Stimulated activated CD4-positive, alpha-beta T cell treated with anti-CD3 and anti-CD28 coated beads, Interleukin-1b, Interleukin-23, amount 100 ng/mL, for 4 hours (primary cell): ENCODE results near the gene CEP104.
A peak's percentile ranks its signal among the peaks of the same experiment; 100 is the strongest.

Source experiments
- DNase-seq, 2 donors: peaks; one replicate each; pipeline ENCODE4 v3.0.0-alpha.2; 2020; ENCODE audit warnings: low read depth in 2 of 2

The CEP104 gene

DNA sequence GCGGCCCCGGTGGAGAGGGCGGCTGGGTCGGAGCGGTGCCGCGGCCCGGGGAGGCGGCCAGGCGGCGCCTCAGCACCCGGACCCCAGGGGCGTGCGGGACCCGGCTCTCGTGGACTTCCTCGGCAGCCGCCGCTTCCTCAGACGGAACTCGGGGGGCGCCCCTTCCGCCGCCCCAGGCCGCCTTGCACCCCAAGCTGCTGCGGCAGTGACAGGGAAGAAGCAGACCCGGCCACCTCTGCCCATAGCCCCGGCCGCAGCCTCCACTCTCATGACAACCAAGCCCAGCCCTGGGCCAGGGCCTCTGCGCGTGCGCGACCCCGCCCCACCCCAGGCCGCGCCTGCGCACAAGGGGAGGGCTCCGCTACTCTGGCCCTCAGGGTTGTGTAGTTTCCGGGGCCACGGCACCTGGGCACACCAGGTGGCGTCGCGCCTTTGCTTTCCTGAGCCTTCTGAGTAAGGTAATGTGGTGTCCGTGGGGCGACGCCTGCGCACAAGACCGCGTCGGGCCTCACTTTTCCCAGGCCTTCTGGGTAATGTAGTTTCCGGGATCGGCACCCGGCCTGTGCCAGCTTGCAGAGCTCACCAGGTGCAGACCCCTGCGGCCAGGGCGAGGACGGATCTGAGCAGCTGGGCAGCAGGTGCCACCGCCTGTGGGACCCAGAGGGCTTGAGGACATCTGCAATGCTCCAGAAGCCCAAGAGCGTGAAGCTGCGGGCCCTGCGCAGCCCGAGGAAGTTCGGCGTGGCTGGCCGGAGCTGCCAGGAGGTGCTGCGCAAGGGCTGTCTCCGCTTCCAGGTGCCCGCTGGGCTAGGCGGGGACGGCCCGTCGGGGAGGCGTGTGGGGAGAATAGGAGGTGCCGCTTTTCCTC is at the start of gene CEP104, which contains the start of gene DFFB:
Gene CEP104, minus strand, starts transcription at position 289 of the 868 bp plus-strand sequence. CDS start 4,804 bp downstream, outside the sequence.
Gene DFFB, plus strand, starts transcription at position 554 of the 868 bp plus-strand sequence. Its CDS starts 128 bp downstream, at position 682.
- DNase-seq, result peak; percentile 92 to 96

DNA sequence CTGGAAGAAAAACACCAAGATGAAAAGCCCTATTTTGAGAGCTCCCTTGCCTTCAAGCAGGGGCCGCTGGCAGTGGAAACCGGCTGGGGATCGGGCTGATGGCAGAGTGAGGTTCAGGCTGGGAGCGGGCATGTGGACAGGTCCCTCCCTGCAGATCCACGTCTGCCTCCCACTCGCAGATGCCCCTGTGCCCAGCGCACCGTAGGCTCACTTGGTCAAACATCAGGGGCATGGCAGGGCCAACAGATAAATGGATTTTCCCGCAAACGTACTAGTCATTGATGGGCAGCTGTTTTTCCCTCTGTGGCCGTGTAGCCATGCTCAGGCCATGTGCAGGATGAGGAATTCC is 49.6 kb upstream of the CEP104 start:
- DNase-seq, result no peak

DNA sequence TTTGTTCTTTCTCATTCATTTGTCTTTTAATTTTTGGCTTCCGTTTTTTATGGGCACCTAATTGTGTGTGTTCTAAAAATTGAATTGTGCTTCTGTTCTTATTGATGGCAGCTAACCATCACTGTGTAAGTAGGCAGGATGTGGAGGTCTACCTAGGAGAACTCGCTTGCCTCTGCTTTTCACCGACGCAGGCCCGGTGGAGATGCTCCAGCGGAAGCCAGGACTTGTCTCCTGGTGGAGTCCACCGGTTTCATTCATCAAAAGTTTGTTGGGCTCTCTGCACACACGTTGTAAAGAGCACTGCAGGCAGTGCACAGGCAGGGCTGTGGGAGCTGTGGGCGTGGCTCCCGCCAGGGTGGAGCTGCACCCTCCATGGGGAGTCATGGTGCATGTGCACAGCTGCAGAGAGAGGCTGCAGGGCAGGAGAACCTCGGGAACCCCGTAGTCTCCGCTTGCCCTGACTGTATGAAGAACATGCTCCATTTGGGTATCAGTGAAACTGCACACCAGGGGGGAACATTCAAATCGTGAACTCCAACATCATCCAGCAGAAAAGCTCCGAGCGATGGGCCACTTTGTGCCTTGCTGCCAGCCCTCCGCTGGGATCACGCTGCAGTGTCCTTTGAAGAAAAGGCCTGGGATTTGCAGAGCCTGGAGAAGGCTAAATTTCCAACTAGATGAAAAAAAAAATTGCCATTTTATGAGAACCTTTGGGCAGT is 49.1 kb upstream of the CEP104 start:
- DNase-seq, result no peak

DNA sequence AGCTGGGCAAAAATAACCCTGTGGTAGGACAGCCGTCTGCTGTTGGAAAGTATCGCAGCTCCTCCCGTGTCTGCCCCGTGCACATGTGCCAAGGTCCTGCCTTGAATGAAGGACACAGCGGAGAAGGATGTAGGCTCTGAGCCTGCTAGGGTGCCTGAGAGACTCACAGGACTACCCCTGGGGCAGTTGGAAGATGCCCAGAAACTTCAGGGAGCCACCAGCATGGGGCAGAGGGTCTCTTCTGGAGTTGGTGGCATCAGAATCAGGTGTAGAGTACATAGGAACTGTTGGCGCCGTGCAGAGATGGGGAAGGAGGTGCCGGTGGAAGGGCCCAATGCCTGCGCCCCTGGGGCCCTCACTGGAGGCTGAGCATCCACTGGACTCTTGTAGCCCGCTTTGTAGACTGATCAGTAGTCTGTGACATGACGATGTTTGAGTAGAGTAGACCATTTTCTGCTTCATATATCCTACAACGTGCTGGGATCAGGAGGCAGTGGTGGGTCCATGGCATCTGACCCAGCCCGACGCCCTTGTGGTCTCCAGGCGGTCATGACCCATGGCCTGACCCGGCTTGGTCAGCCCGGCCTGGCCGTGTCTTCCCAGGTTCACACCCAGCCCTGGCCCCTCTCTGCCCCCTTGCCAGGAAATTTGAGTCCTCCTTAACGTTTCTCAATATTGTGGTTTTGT is 48.4 kb upstream of the CEP104 start:
- DNase-seq, result no peak

DNA sequence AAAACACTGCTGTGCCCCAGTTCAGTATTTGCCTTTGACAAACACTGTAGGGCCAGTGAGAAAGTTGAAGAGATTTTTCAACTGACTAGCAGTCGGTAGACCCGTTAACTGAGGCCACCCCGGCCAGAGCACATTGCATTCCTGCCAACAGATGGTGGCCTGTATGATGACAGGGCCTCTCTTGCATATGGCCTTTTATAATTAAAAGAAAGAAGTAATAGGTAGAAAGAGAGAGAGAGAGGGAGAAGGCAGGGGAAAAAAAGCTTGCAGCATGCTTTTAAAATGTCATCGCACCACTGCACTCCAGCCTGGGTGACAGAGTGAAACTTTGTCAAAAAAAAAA is 47.8 kb upstream of the CEP104 start:
- no peak for DNase-seq

DNA sequence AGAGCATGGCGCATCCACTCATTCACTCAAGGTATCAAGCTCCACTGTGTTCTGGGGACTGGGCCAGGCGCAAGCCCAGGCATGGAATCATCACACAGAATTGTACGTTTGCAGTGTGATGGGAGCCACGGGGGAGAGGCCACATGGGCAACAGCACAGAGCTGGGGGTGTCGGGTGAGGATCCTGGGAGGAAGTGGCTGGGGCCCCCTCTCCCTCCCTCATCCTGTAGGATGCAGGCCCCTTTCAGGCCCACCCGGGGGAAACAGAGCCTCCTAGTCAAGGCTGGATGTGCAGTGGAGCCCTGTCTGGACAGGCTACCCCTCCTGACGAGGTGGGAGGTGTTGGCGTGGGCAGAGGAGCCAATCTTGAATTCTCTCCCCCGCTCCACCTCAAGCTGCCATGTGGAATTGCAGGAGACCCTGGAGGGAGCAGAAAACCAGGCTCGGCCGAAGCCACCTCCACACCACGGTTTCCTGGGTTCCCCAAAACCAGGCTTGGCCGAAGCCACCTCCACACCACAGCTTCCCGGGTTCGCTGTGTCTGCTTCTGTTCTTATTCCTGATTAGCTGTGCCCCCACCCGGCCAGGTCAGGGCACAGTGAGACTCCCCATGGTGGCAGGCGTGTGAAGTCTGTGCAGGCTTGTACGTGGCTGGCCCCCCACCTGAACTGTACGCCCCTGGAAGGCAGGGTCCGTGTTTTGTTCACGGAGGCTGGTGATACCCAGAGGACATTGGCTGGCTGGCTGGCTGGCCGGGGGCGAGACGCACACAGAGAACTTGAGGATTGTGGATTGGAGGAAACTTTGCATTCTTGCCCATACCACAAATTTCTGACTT is 47.2 kb upstream of the CEP104 start:
- DNase-seq, result no peak

DNA sequence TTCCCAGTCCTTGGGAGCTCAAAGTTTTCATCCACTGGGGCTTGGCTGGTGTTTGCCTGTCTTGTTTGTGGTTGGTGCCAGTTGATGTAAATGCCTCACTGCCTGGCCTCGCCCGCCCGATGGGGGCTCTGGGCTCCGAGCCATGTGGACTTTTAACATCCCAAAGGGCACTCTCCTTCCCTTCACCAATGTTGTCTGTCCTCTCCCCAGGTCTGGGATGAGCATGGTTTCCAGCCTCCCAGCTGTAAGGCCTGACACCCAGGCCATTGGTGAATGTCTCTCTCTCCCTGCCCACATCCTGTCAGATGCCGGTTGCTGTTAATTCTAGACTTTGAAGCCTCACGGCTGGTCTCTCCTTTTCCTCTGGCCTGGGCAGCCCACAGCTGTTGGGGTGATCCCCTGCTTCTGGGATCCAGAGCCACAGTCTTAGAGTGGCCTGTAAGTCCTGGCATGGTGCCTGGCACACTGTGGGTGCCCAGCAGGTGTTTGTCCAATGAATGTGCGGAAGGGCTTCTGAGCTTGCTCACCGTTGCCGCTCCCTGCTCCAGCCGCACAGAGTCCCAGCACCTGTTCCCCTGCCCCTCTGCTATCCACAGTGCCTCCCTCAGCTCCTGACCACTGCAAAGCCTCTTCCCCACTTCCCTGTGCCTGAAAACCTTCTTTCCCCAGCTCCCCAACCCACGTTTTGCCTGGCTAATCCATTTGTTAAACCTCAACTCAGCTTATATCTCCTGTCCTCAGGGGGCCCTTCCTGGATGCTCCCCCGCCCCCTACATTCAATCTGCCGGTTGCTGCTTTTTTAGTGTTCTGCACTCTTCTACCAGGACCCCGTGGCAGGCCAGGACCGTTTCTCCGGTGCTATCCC is 46.4 kb upstream of the CEP104 start:
- DNase-seq, result no peak

DNA sequence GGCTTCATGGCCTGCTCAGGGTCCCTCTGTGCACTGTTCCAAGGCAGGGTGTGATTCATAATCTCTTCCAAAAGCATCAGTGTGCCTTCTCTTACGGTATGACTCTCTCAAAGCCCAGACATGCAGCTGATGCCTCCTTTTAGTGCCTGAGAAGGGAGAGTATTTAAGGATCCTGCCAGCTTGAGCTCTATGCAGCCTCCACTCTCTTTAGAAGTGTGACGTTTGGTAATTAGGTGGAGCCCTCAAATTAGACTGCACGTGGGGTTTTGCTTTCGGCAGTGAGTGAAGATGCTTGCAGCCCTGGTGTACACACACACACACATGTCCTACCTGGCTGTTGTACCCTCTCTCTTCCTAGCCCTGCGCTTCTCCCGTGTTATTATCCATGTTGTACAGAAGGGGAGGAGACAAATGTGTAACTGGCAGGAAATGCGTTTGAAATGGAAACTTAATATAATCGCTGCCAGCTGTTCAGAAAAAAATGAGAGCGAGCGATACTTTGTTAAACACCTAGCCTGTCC is 45.6 kb upstream of the CEP104 start:
- DNase-seq, result no peak

DNA sequence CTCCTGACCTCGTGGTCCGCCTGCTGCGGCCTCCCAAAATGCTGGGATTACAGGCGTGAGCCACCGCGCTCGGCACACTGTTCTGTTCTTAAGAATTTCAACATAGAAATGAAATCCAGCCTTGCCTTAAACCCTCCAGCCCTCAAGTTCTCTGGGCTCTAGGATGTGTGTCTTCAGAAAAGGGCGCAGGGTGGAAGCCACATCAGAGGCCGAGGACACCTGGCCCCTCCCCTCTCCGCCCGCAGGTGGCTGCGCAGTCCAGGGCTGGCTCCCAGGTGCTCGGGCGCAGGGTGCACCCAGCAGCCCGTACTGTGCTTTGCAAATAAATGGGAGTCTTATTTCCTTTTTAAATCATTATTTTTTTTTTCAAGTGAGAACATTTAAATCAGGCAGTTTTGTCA is 45.1 kb upstream of the CEP104 start:
- no peak for DNase-seq

DNA sequence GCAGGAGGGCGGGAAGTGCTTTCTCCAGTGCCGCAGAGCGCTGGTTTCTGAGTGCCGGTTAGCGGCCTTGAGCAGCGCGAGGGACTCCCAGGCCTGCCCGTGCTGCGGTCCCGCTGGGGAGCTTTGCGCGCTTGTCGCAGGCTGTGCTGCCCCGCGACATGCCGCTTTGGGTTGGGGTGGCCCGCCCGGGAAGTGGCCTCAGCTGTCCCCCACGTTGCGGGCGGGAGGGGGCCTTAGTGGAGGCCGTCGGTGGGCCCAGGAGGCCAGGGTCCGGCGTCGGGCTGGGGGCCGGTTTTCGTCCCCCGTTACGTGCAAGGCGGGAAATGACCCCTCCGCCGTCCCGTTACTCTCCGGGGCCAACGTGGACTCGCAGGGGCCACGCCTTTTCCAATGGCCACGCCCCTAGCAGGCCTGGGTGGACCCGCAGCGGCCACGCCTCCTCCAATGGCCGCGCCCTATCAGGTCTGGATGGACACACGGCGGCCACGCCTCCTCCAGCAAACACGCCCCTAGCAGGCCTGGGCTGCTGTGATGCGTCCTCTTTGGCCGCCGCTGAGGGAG is 44.0 kb upstream of the CEP104 start:
- DNase-seq, result peak; percentile 47 to 83

DNA sequence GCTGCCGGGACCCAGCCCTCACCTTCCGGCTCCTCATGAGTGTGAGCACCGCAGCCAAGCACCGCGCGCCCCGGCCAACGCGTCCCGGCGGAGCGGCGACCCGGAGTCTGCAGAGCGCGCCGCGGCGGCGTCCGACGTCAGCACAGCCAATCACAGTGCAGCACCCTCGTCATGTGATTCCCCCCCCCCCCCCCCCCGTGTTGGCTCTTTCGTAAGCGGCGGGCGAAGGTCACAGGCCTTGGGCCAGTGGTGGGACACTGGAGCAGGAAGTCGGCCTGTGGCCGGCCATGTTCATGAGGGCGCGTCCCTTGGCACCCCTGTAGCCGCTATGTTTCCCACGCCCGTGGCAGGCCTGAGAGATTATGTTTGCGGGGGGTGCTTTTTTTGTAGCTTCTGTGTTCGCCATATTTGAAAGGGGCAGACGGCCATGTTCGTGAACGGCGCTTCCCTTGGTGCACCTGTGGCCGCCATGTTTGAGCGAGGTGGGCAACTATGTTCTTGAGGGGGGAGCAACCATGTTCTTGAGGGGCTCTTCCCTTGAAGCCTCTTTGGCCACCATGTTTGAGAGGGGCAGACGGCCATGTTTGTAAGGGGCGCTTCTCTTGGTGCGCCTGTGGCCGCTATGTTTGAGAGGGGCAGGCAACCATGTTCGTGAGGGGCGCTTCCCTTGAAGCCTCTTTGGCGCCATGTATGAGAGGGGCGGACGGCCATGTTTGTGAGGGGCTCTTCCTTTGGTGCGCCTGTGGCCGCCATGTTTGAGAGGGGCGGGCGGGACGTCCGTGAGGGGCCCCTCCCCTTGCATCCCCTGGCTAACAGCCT is 43.3 kb upstream of the CEP104 start, which contains the start of gene C1orf174:
Gene C1orf174, minus strand, starts transcription at position 123 of the 819 bp plus-strand sequence. Its CDS starts 86 bp downstream, at position 37.
- peak; percentile 84 to 90 for DNase-seq

DNA sequence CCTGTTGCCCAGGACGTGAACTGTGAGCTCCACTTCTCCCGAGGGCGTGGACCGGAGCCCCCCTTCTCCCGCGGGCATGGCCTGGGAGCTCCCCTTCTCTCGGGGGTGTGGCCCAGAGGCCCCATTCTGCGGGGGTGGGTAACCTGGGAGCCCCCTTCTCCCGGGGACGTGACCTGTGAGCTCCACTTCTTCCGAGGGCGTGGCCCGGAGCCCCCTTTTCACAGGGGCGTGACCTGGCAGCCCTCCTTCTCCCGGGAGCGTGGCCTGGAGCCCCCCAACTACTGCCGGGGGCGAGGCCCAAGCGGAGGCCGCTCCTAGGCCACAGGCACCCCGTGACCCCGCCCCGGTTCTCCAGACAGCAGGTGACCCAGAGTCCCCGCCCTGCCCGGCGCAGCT is 42.7 kb upstream of the CEP104 start:
- DNase-seq, result no peak

DNA sequence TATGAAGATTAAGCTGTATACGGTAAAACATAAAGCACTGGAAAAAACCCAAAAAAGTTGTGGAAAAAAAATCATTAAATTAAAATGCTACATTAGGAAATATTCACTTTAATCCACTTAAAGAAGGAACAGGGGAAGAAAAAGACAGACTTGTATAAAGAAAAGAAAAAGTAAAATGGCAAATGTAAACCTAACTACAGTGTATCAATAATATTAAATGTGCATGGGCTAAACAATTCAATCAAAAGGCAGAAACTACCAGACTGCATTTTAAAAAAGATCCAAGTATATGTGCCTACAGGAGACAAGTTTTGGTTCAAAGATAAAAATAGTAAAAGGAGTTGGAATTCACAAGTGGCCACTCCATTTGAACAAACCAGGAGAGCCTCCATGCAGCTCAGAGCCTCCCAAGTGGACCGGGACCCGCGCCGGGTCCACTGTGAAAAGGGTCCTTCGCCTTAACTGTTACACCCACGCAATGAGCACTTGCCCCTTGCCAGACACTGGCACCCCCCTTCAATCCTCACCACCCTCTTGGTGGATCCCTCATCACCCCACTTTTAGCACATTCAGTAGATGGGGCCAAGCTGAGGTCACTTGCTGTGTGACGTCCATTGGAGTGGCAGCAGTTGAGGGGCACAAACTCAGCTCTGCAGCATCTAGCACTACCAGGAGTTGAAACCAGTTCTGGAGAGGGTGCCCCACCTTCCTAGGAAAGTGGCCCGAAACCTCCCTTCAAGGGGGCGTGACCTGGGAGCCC is 42.2 kb upstream of the CEP104 start:
- DNase-seq, result no peak

DNA sequence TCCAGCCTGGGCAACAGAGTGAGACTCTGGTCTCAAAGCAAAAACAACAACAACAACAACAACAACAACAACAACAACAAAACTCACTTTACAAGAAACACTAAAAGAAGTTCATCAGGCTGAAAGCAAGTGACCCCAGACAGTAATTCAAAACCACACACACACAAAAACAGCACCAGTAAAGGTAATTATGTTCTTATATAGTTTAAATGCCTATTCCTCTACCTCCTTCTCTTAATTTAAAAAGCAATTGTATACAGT is 41.4 kb upstream of the CEP104 start:
- DNase-seq, result no peak

DNA sequence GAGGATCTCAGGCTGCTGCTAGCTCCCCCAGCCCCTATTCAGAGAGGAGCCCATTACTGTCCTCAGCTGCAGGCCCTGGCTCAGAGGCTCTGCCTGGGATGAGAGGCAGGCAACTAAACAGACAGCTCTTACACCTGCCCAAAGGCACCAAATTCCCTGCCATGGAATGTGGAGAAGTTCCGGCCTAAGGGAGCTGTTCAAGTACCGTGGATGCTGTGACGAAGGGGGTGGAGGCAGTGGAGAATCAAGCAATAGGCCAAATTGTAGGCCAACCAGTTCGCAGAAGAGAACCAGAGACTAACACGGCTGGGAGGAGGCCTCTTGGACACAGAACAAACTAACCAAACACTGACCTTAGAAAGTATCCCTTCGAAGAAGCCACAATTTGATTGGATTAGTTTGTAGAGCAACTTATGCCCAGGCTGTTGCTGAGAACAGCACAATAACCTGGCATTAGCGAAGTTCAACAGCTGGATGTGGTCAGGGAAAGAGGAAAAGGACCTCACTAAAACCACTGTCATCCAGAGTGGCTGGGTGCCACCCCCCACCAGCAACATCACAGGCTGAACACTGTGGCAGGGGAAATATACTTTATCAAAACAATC is 39.5 kb upstream of the CEP104 start:
- no peak for DNase-seq

DNA sequence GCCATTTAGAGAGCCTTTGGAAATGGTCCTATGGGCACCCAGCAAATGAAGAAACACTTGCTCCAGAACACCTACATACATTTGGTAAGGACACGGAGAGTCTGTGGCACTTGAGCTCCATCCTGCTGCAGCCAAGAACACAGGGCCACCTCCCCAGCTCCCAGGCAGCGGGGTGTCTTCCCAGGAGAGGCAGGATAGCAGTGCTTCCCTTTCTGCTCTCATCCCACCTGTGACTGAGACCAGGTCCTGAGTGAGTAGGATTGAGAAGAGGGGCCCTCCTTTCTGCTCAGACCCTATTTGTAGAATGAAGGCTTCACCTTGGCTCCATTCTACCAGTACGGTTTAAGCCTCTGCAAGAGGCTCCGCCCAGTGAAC is 38.9 kb upstream of the CEP104 start:
- DNase-seq, result no peak

DNA sequence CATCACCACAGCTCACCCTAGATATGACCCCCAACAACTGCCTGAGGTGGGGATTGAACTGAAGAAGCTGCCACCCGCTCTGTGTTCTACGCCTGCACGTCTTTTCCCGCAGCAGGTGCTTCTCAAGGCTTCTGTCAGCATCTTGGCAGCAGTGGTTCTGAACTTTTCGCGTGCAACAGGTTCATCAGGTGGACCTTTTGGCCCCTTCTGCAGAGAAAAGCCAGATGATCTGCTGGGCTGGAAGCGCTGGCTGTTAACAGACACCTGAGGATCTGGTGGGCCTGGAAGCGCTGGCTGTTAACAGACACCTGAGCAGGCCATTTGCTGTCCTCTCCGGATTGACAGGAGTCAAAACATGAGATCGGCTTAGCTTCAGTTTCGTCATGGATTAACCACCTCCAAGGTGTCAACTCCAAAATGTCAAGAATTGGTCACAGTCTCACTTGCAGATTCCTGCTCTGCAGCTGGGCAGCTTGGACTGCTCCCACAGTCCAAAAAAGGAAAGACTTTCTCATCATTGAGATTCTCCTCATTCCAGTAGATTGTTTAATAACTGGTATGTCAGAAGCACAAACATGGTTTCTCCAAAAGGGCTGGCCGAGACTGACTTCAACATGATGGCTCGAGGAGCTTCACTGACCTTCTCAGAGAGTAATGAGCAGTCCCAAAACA is 38.4 kb upstream of the CEP104 start:
- DNase-seq, result no peak
